HepG2 (cell line): ENCODE measurements around the gene RAPGEF2. TPM values are rescaled to one million over a fixed set of nuclear protein-coding genes. Genes with fewer than 3 reads are reported as not detected.

Experiments
- ATAC-seq: fragments of 200-7000 bp; cut with Tn5 transposase; 3 replicates; pipeline ENCODE4 v1.9.1; 2020; ENCODE audit warnings: mild to moderate bottlenecking, moderate library complexity
- BruUV-seq: library from RNA; stranded (reverse); fragments of 400-500 nt; replicated peaks from 2 replicates; lab custom pipeline; 2021; lab: Mats Ljungman, UMichigan
- CTCF ChIA-PET: fragments of 300-600 bp; formaldehyde crosslinking; extraction: SDS; loops from one replicate; lab custom pipeline; 2021; ENCODE audit warnings: low total read pairs, inconsistent platforms, low intra/inter-chr PET ratio; lab: Yijun Ruan, JAX
- POLR2A ChIA-PET: fragments of 350-600 bp; sonication (Branson Sonifier 250); formaldehyde crosslinking; loops from one replicate; lab custom pipeline; 2020; ENCODE audit warnings: antibody characterized with exemption, inconsistent platforms; lab: Yijun Ruan, JAX
- DNase-seq: peaks from one replicate; pipeline ENCODE4 v3.0.0-alpha.2; 2015; ENCODE audit warnings: low spot score
- FAIRE-seq: peaks from 3 replicates; lab custom pipeline; 2011; peaks lifted over from hg19 to GRCh38; lab: Jason Lieb, UNC
- H2AFZ ChIP-seq: one replicate; pipeline ENCODE4 v1.6.1; 2011; ENCODE audit warnings: low read length, inconsistent platforms
- H3K27ac ChIP-seq: fragments of 300-600 bp; 3 replicates; pipeline ENCODE4 v1.8.0; 2011; ENCODE audit warnings: mixed run types, mild to moderate bottlenecking, mixed read lengths, low read length, inconsistent platforms; ENCODE audit not compliant: insufficient read depth; ENCODE audit errors: extremely low read length
- H3K27me3 ChIP-seq, 2 experiments: fragments of 200-600 bp in 1 of 2; 2 replicates in 1 of 2; 3 replicates in 1 of 2; pipeline versions ENCODE4 v1.6.0 to v1.8.0; 2011; ENCODE audit warnings: low read length in 2 of 2, mild to moderate bottlenecking in 2 of 2, moderate library complexity in 2 of 2, inconsistent platforms in 1 of 2; ENCODE audit not compliant: insufficient read depth in 2 of 2, control insufficient read depth in 1 of 2
- H3K36me3 ChIP-seq, 2 experiments: fragments of 200-600 bp in 1 of 2; replicated peaks in 1 of 2; 2 replicates in 1 of 2; 3 replicates in 1 of 2; pipeline versions ENCODE4 v1.5.1 to v1.8.0; 2011; ENCODE audit warnings: low read length in 2 of 2, inconsistent platforms in 1 of 2; ENCODE audit not compliant: insufficient read depth in 2 of 2, control insufficient read depth in 1 of 2
- H3K4me1 ChIP-seq: 2 replicates; pipeline ENCODE4 v1.5.1; 2012; ENCODE audit warnings: low read length, inconsistent platforms; ENCODE audit not compliant: insufficient read depth
- H3K4me2 ChIP-seq: 2 replicates; pipeline ENCODE4 v1.6.0; 2011; ENCODE audit warnings: low read depth, low read length, inconsistent platforms
- H3K4me3 ChIP-seq, 3 experiments: fragments of 200-600 bp in 1 of 3; sonication (generic), shearing (Covaris generic) in 1 of 3; replicated peaks in 1 of 3; 2 replicates each; pipeline ENCODE4 v1.5.1; 2011 to 2016; ENCODE audit warnings: low read length in 3 of 3, inconsistent platforms in 2 of 3, low read depth in 2 of 3, mild to moderate bottlenecking in 2 of 3, control low read depth in 1 of 3, mixed read lengths in 1 of 3; ENCODE audit not compliant: insufficient read depth in 1 of 3
- H3K79me2 ChIP-seq: one replicate; pipeline ENCODE4 v1.6.1; 2011; ENCODE audit warnings: low read length, inconsistent platforms; ENCODE audit not compliant: insufficient read depth
- H3K9ac ChIP-seq: 2 replicates; pipeline ENCODE4 v1.6.0; 2011; ENCODE audit warnings: mild to moderate bottlenecking, low read depth, low read length, inconsistent platforms; ENCODE audit not compliant: insufficient read depth
- H3K9me3 ChIP-seq: 2 replicates; pipeline ENCODE4 v1.5.1; 2012; ENCODE audit warnings: mild to moderate bottlenecking, low read length
- H4K20me1 ChIP-seq: 2 replicates; pipeline ENCODE4 v1.6.0; 2011; ENCODE audit warnings: inconsistent platforms, mild to moderate bottlenecking, low read length, moderate library complexity; ENCODE audit not compliant: insufficient read depth
- ATF1 ChIP-seq: IDR thresholded peaks from 2 replicates; pipeline ENCODE4 v1.6.1; 2016; ENCODE audit warnings: mild to moderate bottlenecking, control low read depth
- DNMT1 ChIP-seq: sonication (generic); formaldehyde crosslinking; IDR thresholded peaks from 2 replicates; pipeline ENCODE4 v1.5.1; 2020; ENCODE audit warnings: mild to moderate bottlenecking, missing genetic modification reagents
- DNMT3B ChIP-seq: conservative IDR thresholded peaks from 2 replicates; pipeline ENCODE4 v1.6.1; 2016; ENCODE audit warnings: missing biosample characterization, control low read depth
- ESRRA ChIP-seq: sonication (generic); formaldehyde crosslinking; IDR thresholded peaks from 2 replicates; pipeline ENCODE4 v1.5.1; 2020; ENCODE audit warnings: mild to moderate bottlenecking, low read depth, missing genetic modification reagents
- KDM5B ChIP-seq: sonication (generic); formaldehyde crosslinking; IDR thresholded peaks from 2 replicates; pipeline ENCODE4 v1.4.0; 2020; ENCODE audit warnings: missing genetic modification reagents, mild to moderate bottlenecking, borderline replicate concordance
- NFKBIZ ChIP-seq: IDR thresholded peaks from 2 replicates; pipeline ENCODE4 v1.6.1; 2018; ENCODE audit warnings: missing genetic modification reagents, missing compliant biosample characterization
- PRMT3 ChIP-seq: sonication (generic); formaldehyde crosslinking; IDR thresholded peaks from 2 replicates; pipeline ENCODE4 v1.8.1; 2022; ENCODE audit warnings: low read depth, mild to moderate bottlenecking, moderate library complexity, missing genetic modification reagents, borderline replicate concordance
- ZFP90 ChIP-seq: sonication (generic); formaldehyde crosslinking; IDR thresholded peaks from 2 replicates; pipeline ENCODE4 v1.8.0; 2022; ENCODE audit warnings: missing genetic modification reagents, mild to moderate bottlenecking, inconsistent platforms, borderline replicate concordance
- ZNF674 ChIP-seq: sonication (generic); formaldehyde crosslinking; IDR thresholded peaks from 2 replicates; pipeline ENCODE4 v1.5.0; 2020; ENCODE audit warnings: low read depth, mild to moderate bottlenecking, missing genetic modification reagents
- ZNF720 ChIP-seq: sonication (generic); formaldehyde crosslinking; IDR thresholded peaks from 2 replicates; pipeline ENCODE4 v1.4.0; 2020; ENCODE audit warnings: missing genetic modification reagents
- ZSCAN21 ChIP-seq: sonication (generic); formaldehyde crosslinking; IDR thresholded peaks from 2 replicates; pipeline ENCODE4 v1.8.0; 2022; ENCODE audit warnings: mild to moderate bottlenecking, missing genetic modification reagents, moderate library complexity, borderline replicate concordance
- WGBS: methylation state at CpG from one replicate; pipeline ENCODE4 v1.1.6; 2017; ENCODE audit warnings: low lambda C conversion rate; 5-methylcytosine and 5-hydroxymethylcytosine counted together
- in situ Hi-C: cut with HindIII; loops from 2 replicates; pipeline ENCODE4 v1.10.0; 2017; ENCODE audit warnings: low pct_unique_long_range_greater_than_20kb; ENCODE audit not compliant: extremely low pct_ligation_motif_present
- intact Hi-C: fragments of 100-400 bp; cut with micrococcal nuclease; formaldehyde crosslinking; loops from one replicate; pipeline ENCODE4 v1.10.0; 2022; ENCODE audit not compliant: unreplicated experiment
- polyA plus RNA-seq, 8 experiments: library from polyadenylated mRNA; depleted of rRNA in 3 of 8; stranded (reverse) in 7 of 8; unstranded in 1 of 8; fragments of >200 nt; fragmentation: Illumina TruSeq in 4 of 8; extraction: Trizol in 4 of 8; gene quantifications; 2 replicates each; pipeline versions ENCODE4 v1.2.1 to v1.2.3, GENCODE V29; 2011 to 2016; ENCODE audit warnings: low read depth in 4 of 8, missing spikeins in 1 of 8, mixed read lengths in 1 of 8; ENCODE audit not compliant: insufficient read depth in 1 of 8
- total RNA-seq, 5 experiments: library from RNA; depleted of rRNA; stranded (reverse); fragments of >200 nt; fragmentation: Illumina TruSeq; extraction: Trizol; gene quantifications; 2 replicates each; pipeline ENCODE4 v1.2.3, GENCODE V29; 2016; ENCODE audit warnings: low read depth in 1 of 5
- TF ChIP-seq, protein P1 (sequence below): sonication (generic); formaldehyde crosslinking; IDR thresholded peaks from 2 replicates; pipeline ENCODE4 v1.5.0; 2020; ENCODE audit warnings: mild to moderate bottlenecking, missing genetic modification reagents
- TF ChIP-seq, protein P2 (sequence below): sonication (generic); formaldehyde crosslinking; IDR thresholded peaks from 2 replicates; pipeline ENCODE4 v1.8.1; 2022; ENCODE audit warnings: mild to moderate bottlenecking, missing genetic modification reagents
- TF ChIP-seq, protein P3 (sequence below): sonication (generic); formaldehyde crosslinking; IDR thresholded peaks from 2 replicates; pipeline ENCODE4 v1.5.1; 2020; ENCODE audit warnings: mild to moderate bottlenecking, missing genetic modification reagents
- TF ChIP-seq, protein P4 (sequence below): sonication (generic); formaldehyde crosslinking; IDR thresholded peaks from 2 replicates; pipeline ENCODE4 v1.8.0; 2022; ENCODE audit warnings: mild to moderate bottlenecking, missing genetic modification reagents, moderate library complexity

Gene RAPGEF2
- total and polyA plus RNA-seq, 2 of the 13 experiments (the other 11 are each of a cell fraction or from before 2014, with no cell fraction given), result 19.2 to 23.0 TPM

DNA sequence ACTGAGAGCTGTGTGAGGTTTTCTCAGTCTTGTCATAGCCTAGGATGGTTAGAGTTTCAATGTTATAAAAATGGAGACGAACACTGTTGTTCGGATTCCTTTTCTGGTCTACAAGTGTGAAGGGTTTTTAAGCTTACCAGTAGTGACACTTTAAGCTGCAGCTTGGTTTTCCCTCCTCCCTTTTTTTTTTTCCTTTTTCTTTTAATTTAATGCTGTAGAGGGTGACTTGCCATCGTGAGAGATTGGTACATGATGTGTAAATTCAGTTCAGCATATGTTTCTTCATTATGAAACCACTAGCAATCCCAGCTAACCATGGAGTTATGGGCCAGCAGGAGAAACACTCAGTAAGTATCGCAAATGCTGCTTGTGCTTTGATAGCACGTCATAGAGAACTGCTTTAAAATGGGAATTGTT lies 165.0 kb downstream of the RAPGEF2 start (continued):
- TF ChIP-seq, protein P1, sequence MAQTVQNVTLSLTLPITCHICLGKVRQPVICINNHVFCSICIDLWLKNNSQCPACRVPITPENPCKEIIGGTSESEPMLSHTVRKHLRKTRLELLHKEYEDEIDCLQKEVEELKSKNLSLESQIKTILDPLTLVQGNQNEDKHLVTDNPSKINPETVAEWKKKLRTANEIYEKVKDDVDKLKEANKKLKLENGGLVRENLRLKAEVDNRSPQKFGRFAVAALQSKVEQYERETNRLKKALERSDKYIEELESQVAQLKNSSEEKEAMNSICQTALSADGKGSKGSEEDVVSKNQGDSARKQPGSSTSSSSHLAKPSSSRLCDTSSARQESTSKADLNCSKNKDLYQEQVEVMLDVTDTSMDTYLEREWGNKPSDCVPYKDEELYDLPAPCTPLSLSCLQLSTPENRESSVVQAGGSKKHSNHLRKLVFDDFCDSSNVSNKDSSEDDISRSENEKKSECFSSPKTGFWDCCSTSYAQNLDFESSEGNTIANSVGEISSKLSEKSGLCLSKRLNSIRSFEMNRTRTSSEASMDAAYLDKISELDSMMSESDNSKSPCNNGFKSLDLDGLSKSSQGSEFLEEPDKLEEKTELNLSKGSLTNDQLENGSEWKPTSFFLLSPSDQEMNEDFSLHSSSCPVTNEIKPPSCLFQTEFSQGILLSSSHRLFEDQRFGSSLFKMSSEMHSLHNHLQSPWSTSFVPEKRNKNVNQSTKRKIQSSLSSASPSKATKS (CRISPR knock-in tag), result no peak
- TF ChIP-seq ZNF720 (CRISPR knock-in tag) (no peak), ATF1 (no peak), PRMT3 (CRISPR knock-in tag) (no peak), ZSCAN21 (CRISPR knock-in tag) (no peak), DNMT1 (CRISPR knock-in tag) (no peak)

DNA sequence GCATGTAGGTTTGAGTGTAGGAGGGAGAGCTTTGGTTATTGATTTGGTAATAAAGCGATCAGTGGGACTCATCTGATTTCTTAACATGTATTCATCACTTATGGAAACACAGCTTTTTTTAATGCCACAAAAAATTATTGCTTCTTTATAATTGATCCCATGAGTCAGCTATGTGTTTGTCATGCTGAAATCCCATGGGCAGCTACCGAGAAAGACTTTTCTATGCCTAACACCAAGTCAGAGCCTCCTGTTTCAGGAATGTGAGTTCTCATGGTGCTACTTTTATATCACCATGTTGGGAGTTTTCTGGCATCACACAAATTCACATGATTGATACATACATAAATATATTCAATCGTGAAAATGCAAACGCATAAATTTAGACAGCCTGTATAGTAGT lies 165.7 kb downstream of the RAPGEF2 start:
- Histone ChIP-seq H2AFZ (no peak overlapping the region), H3K79me2 (no peaks in the 10 kb centered on the region), H3K27ac (no peak overlapping the region), H3K9me3 (no peaks in the 10 kb centered on the region), H3K36me3 (no peaks in the 10 kb centered on the region), H3K4me2 (no peak overlapping the region), H3K4me3 (no peak overlapping the region), H4K20me1 (no peaks in the 10 kb centered on the region), H3K27me3 (no peaks in the 10 kb centered on the region), H3K9ac (no peak overlapping the region), H3K4me1 (peaks cover 18% of the 10 kb centered on the region)
- no peak for FAIRE-seq
- no peak for DNase-seq
- ChIA-PET POLR2A (no interaction called here), CTCF (no interaction called here)
- 94% methylated on average over 4 of the region's 4 CpGs for WGBS
- no peak for ATAC-seq
- BruUV-seq, result no TSS peak
- in situ Hi-C loops (no loop called here), intact Hi-C loops (no loop called here)
- TF ChIP-seq ZNF674 (CRISPR knock-in tag) (no peak), DNMT3B (CRISPR knock-in tag) (no peak), ZFP90 (CRISPR knock-in tag) (no peak), NFKBIZ (CRISPR knock-in tag) (no peak), ESRRA (CRISPR knock-in tag) (no peak), KDM5B (CRISPR knock-in tag) (no peak)
- TF ChIP-seq, protein P2, sequence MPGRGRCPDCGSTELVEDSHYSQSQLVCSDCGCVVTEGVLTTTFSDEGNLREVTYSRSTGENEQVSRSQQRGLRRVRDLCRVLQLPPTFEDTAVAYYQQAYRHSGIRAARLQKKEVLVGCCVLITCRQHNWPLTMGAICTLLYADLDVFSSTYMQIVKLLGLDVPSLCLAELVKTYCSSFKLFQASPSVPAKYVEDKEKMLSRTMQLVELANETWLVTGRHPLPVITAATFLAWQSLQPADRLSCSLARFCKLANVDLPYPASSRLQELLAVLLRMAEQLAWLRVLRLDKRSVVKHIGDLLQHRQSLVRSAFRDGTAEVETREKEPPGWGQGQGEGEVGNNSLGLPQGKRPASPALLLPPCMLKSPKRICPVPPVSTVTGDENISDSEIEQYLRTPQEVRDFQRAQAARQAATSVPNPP, result no peak
- TF ChIP-seq, protein P3, sequence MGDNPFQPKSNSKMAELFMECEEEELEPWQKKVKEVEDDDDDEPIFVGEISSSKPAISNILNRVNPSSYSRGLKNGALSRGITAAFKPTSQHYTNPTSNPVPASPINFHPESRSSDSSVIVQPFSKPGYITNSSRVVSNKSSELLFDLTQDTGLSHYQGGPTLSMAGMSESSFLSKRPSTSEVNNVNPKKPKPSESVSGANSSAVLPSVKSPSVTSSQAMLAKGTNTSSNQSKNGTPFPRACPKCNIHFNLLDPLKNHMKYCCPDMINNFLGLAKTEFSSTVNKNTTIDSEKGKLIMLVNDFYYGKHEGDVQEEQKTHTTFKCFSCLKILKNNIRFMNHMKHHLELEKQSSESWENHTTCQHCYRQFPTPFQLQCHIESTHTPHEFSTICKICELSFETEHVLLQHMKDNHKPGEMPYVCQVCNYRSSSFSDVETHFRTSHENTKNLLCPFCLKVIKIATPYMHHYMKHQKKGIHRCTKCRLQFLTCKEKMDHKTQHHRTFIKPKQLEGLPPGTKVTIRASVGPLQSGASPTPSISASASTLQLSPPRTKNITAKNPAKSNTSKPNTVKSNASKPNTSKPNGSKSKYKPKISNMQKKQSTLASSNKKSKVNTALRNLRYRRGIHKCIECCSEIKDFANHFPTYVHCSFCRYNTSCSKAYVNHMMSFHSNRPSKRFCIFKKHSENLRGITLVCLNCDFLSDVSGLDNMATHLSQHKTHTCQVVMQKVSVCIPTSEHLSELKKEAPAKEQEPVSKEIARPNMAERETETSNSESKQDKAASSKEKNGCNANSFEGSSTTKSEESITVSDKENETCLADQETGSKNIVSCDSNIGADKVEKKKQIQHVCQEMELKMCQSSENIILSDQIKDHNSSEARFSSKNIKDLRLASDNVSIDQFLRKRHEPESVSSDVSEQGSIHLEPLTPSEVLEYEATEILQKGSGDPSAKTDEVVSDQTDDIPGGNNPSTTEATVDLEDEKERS (CRISPR knock-in tag), result no peak
- TF ChIP-seq, protein P4, sequence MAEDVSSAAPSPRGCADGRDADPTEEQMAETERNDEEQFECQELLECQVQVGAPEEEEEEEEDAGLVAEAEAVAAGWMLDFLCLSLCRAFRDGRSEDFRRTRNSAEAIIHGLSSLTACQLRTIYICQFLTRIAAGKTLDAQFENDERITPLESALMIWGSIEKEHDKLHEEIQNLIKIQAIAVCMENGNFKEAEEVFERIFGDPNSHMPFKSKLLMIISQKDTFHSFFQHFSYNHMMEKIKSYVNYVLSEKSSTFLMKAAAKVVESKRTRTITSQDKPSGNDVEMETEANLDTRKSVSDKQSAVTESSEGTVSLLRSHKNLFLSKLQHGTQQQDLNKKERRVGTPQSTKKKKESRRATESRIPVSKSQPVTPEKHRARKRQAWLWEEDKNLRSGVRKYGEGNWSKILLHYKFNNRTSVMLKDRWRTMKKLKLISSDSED (CRISPR knock-in tag), result no peak
